PC-3 (cell line): ENCODE data around the gene KRT85.

Experiments used
- EZH2 ChIP-seq: fragments of 300-600 bp; sonication (generic); IDR thresholded peaks from one replicate; pipeline ENCODE4 v1.6.1; 2017; ENCODE audit warnings: antibody characterized with exemption, mild to moderate bottlenecking, low read length; ENCODE audit not compliant: unreplicated experiment
- TF ChIP-seq, protein P1 (sequence below): fragments of 300-600 bp; sonication (generic); conservative IDR thresholded peaks from 2 replicates; pipeline ENCODE4 v1.5.1; 2017; ENCODE audit warnings: antibody characterized with exemption, low read depth, mild to moderate bottlenecking, low read length

DNA sequence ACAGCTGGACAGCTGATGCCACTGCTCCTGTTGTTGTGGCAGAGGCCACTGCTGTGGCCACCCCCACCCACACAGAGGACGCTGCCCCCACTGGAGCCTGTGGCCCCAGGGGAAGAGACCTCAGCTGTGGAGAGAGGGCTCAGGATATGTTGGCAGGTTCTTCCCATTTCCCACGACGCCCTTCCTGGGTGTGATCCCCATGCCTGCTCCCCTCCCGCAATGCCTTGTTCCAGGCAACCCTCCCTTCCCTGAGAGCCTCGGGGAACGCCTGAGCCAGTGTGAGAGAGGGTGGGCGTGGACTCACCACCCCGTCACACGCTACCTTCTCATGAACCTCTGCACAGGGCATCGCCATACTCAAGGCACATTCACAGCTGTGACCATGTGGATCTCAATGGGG is 44.5 kb upstream of the KRT85 start:
- TF ChIP-seq, protein P1, sequence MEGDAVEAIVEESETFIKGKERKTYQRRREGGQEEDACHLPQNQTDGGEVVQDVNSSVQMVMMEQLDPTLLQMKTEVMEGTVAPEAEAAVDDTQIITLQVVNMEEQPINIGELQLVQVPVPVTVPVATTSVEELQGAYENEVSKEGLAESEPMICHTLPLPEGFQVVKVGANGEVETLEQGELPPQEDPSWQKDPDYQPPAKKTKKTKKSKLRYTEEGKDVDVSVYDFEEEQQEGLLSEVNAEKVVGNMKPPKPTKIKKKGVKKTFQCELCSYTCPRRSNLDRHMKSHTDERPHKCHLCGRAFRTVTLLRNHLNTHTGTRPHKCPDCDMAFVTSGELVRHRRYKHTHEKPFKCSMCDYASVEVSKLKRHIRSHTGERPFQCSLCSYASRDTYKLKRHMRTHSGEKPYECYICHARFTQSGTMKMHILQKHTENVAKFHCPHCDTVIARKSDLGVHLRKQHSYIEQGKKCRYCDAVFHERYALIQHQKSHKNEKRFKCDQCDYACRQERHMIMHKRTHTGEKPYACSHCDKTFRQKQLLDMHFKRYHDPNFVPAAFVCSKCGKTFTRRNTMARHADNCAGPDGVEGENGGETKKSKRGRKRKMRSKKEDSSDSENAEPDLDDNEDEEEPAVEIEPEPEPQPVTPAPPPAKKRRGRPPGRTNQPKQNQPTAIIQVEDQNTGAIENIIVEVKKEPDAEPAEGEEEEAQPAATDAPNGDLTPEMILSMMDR, result no peak
- no peak for TF ChIP-seq EZH2
